H1 (cell line): ENCODE data around the gene KRT35. TPM values are rescaled to one million over a fixed set of nuclear protein-coding genes. Genes with fewer than 3 reads are reported as not detected.

Experiments used
- CTCF ChIA-PET: fragments of 300-600 bp; sonication (Branson Sonifier 250); formaldehyde crosslinking; loops from one replicate; lab custom pipeline; 2021; ENCODE audit not compliant: partially characterized antibody; lab: Charles Lee
- POLR2A ChIA-PET: fragments of 300-600 bp; sonication (Branson Sonifier 250); formaldehyde crosslinking; loops from one replicate; lab custom pipeline; 2021; ENCODE audit warnings: inconsistent platforms; ENCODE audit not compliant: partially characterized antibody; lab: Charles Lee
- DNase-seq, 2 experiments: peaks; one replicate each; pipeline versions ENCODE4 v3.0.0 to v3.0.0-alpha.2; 2010 to 2022; ENCODE audit warnings: low spot score in 2 of 2, low read depth in 1 of 2, mixed read lengths in 1 of 2
- FAIRE-seq: peaks from 2 replicates; lab custom pipeline; 2011; peaks lifted over from hg19 to GRCh38; lab: Jason Lieb, UNC
- H2AFZ ChIP-seq: 2 replicates; pipeline ENCODE4 v1.8.1; 2012; ENCODE audit warnings: low read length, inconsistent platforms
- H2AK5ac ChIP-seq: 2 replicates; pipeline ENCODE4 v1.6.1; 2013; ENCODE audit warnings: low read depth, low read length
- H2BK120ac ChIP-seq: replicated peaks from 2 replicates; pipeline ENCODE3; 2013; ENCODE audit warnings: low read depth, low read length, inconsistent platforms
- H2BK12ac ChIP-seq: 2 replicates; pipeline ENCODE4 v1.6.1; 2013; ENCODE audit warnings: low read depth, low read length
- H2BK15ac ChIP-seq: 2 replicates; pipeline ENCODE4 v1.6.1; 2013; ENCODE audit warnings: low read length
- H2BK20ac ChIP-seq: 2 replicates; pipeline ENCODE4 v1.6.1; 2013; ENCODE audit warnings: low read length
- H2BK5ac ChIP-seq: 2 replicates; pipeline ENCODE4 v1.6.1; 2013; ENCODE audit warnings: low read depth, low read length
- H3K14ac ChIP-seq: 2 replicates; pipeline ENCODE4 v1.6.1; 2013; ENCODE audit warnings: inconsistent platforms; ENCODE audit not compliant: insufficient read length
- H3K18ac ChIP-seq: 2 replicates; pipeline ENCODE4 v1.6.1; 2013; ENCODE audit warnings: low read length; ENCODE audit errors: extremely low read depth
- H3K23ac ChIP-seq: 2 replicates; pipeline ENCODE4 v1.6.1; 2013; ENCODE audit warnings: inconsistent platforms; ENCODE audit not compliant: insufficient read length
- H3K23me2 ChIP-seq: 2 replicates; pipeline ENCODE4 v1.6.1; 2013; ENCODE audit warnings: low read depth, low read length
- H3K27ac ChIP-seq: 2 replicates; pipeline ENCODE4 v1.6.1; 2011; ENCODE audit warnings: low read depth, low read length, inconsistent platforms
- H3K27me3 ChIP-seq, 4 experiments: replicated peaks in 1 of 4; 1 replicate in 1 of 4; 2 replicates in 3 of 4; pipeline versions ENCODE4 v1.6.1 to v1.8.1; 2011 to 2013; ENCODE audit warnings: low read length in 3 of 4, mild to moderate bottlenecking in 3 of 4, inconsistent platforms in 2 of 4, mixed read lengths in 2 of 4, moderate library complexity in 1 of 4; ENCODE audit not compliant: control insufficient read depth in 3 of 4, insufficient read depth in 3 of 4; ENCODE audit errors: extremely low read depth in 1 of 4
- H3K36me3 ChIP-seq, 4 experiments: 2 replicates each; pipeline versions ENCODE4 v1.6.1 to v1.8.1; 2011 to 2013; ENCODE audit warnings: mild to moderate bottlenecking in 4 of 4, low read length in 3 of 4, moderate library complexity in 2 of 4, control low read depth in 1 of 4, inconsistent platforms in 1 of 4; ENCODE audit not compliant: insufficient read depth in 4 of 4, control insufficient read depth in 2 of 4
- H3K4ac ChIP-seq: replicated peaks from 2 replicates; pipeline ENCODE3; 2013; ENCODE audit warnings: low read length, low read depth, mixed read lengths, inconsistent platforms; ENCODE audit not compliant: insufficient read length
- H3K4me1 ChIP-seq, 4 experiments: replicated peaks in 1 of 4; 1 replicate in 1 of 4; 2 replicates in 3 of 4; pipeline versions ENCODE4 v1.6.1 to v1.8.1; 2011 to 2013; ENCODE audit warnings: low read length in 3 of 4, inconsistent platforms in 2 of 4, mixed read lengths in 1 of 4; ENCODE audit not compliant: insufficient read depth in 4 of 4, control insufficient read depth in 3 of 4
- H3K4me2 ChIP-seq, 2 experiments: 2 replicates each; pipeline versions ENCODE4 v1.6.1 to v1.8.1; 2011 to 2013; ENCODE audit warnings: low read depth in 2 of 2, low read length in 2 of 2, control low read depth in 1 of 2, inconsistent platforms in 1 of 2, mild to moderate bottlenecking in 1 of 2; ENCODE audit not compliant: insufficient read depth in 1 of 2
- H3K4me3 ChIP-seq, 4 experiments: fragments of 200-600, 300-600 bp in 1 of 4; sonication (generic), shearing (Covaris generic), sonication (Bioruptor Twin) in 1 of 4; 2 replicates each; pipeline versions ENCODE4 v1.5.1 to v1.8.1; 2011 to 2016; ENCODE audit warnings: low read length in 4 of 4, low read depth in 3 of 4, control low read depth in 2 of 4, inconsistent platforms in 2 of 4, mild to moderate bottlenecking in 2 of 4, mixed read lengths in 1 of 4, moderate library complexity in 1 of 4; ENCODE audit not compliant: insufficient read depth in 2 of 4; ENCODE audit errors: extremely low read depth in 1 of 4
- H3K56ac ChIP-seq: replicated peaks from 2 replicates; pipeline ENCODE3; 2013; ENCODE audit warnings: low read depth, mild to moderate bottlenecking, mixed read lengths, low read length, inconsistent platforms; ENCODE audit not compliant: insufficient read length
- H3K79me1 ChIP-seq: 2 replicates; pipeline ENCODE4 v1.6.1; 2013; ENCODE audit warnings: low read depth, low read length, control low read depth
- H3K79me2 ChIP-seq, 2 experiments: 2 replicates each; pipeline versions ENCODE4 v1.6.1 to v1.8.1; 2012 to 2013; ENCODE audit warnings: low read length in 2 of 2, mild to moderate bottlenecking in 2 of 2, inconsistent platforms in 1 of 2; ENCODE audit not compliant: insufficient read depth in 2 of 2, control insufficient read depth in 1 of 2
- H3K9ac ChIP-seq, 4 experiments: replicated peaks in 1 of 4; 1 replicate in 1 of 4; 2 replicates in 3 of 4; pipeline versions ENCODE4 v1.6.1 to v1.8.1; 2011 to 2013; ENCODE audit warnings: low read depth in 3 of 4, low read length in 3 of 4, control low read depth in 2 of 4, mild to moderate bottlenecking in 2 of 4, moderate library complexity in 2 of 4, inconsistent platforms in 1 of 4; ENCODE audit errors: extremely low read depth in 1 of 4
- H3K9me3 ChIP-seq, 2 experiments: 2 replicates each; pipeline versions ENCODE4 v1.6.1 to v1.8.1; 2012 to 2013; ENCODE audit warnings: mild to moderate bottlenecking in 2 of 2, moderate library complexity in 2 of 2, control low read depth in 1 of 2, inconsistent platforms in 1 of 2, low read depth in 1 of 2, low read length in 1 of 2, mixed read lengths in 1 of 2; ENCODE audit not compliant: insufficient read depth in 2 of 2
- H4K20me1 ChIP-seq, 2 experiments: replicated peaks in 1 of 2; 2 replicates each; pipeline versions ENCODE3 to v1.8.1; 2011 to 2013; ENCODE audit warnings: inconsistent platforms in 2 of 2, low read length in 2 of 2, mild to moderate bottlenecking in 1 of 2; ENCODE audit not compliant: insufficient read depth in 2 of 2, control insufficient read depth in 1 of 2
- H4K5ac ChIP-seq: 2 replicates; pipeline ENCODE4 v1.6.1; 2013; ENCODE audit warnings: low read length, low read depth, mixed read lengths, inconsistent platforms; ENCODE audit not compliant: insufficient read length
- H4K8ac ChIP-seq: 2 replicates; pipeline ENCODE4 v1.8.0; 2013; ENCODE audit warnings: mild to moderate bottlenecking, moderate library complexity, low read length, inconsistent platforms; ENCODE audit not compliant: insufficient read depth; ENCODE audit errors: extremely low read depth
- H4K91ac ChIP-seq: replicated peaks from 2 replicates; pipeline ENCODE3; 2013; ENCODE audit warnings: low read length, mixed read lengths, inconsistent platforms; ENCODE audit not compliant: insufficient read length
- KDM1A ChIP-seq: fragments of 200-600, 300-600 bp; sonication (generic); IDR thresholded peaks from 2 replicates; pipeline ENCODE4 v1.7.1; 2016; ENCODE audit warnings: mild to moderate bottlenecking, low read length, borderline replicate concordance
- NRF1 ChIP-seq: IDR thresholded peaks from 2 replicates; pipeline ENCODE4 v1.6.1; 2011; ENCODE audit warnings: mild to moderate bottlenecking, low read depth, low read length, improper control_type of control experiment
- SIN3A ChIP-seq, 2 experiments: IDR thresholded peaks in 1 of 2; conservative IDR thresholded peaks in 1 of 2; 2 replicates each; pipeline ENCODE4 v1.6.1; 2011 to 2012; ENCODE audit warnings: low read length in 2 of 2, improper control_type of control experiment in 1 of 2, low read depth in 1 of 2, mild to moderate bottlenecking in 1 of 2
- TEAD4 ChIP-seq: IDR thresholded peaks from 2 replicates; pipeline ENCODE4 v1.6.1; 2012; ENCODE audit warnings: low read depth, low read length, inconsistent platforms, mixed read lengths
- WGBS, 2 experiments: shearing (Covaris generic) in 1 of 2; methylation state at CpG; one replicate each; pipeline versions ENCODE4 v1.1.6 to v1.1.7; 2013 to 2015; ENCODE audit warnings: low lambda C conversion rate in 2 of 2, mixed read lengths in 2 of 2, inconsistent platforms in 1 of 2, low coverage in 1 of 2, missing lambda C conversion rate in 1 of 2; ENCODE audit not compliant: insufficient replicate concordance in 2 of 2, insufficient coverage in 1 of 2, insufficient read length in 1 of 2; ENCODE audit errors: extremely low coverage in 1 of 2, missing lambda C conversion rate in 1 of 2; 5-methylcytosine and 5-hydroxymethylcytosine counted together
- polyA plus RNA-seq, 7 experiments: library from polyadenylated mRNA; depleted of rRNA in 3 of 7; stranded (reverse) in 5 of 7; unstranded in 2 of 7; fragments of >200 nt in 5 of 7; fragments of 200-250 nt in 2 of 7; gene quantifications; 1 replicate in 5 of 7; 2 replicates in 1 of 7; 4 replicates in 1 of 7; pipeline versions ENCODE4 v1.2.1 to v1.2.3, GENCODE V29; 2011 to 2013; ENCODE audit warnings: missing spikeins in 2 of 7, mixed read lengths in 2 of 7
- total RNA-seq: library from RNA; stranded (reverse); fragmentation: NEBNext Ultra II Directional; extraction: Animal tissue kit (Norgen Biotek cat#: 25700); gene quantifications from 2 replicates; pipeline ENCODE4 v1.2.1, GENCODE V29; 2021

KRT35 gene
- total and polyA plus RNA-seq, 2 of the 8 experiments (the other 6 are each of a cell fraction or from before 2014, with no cell fraction given): not detected

DNA sequence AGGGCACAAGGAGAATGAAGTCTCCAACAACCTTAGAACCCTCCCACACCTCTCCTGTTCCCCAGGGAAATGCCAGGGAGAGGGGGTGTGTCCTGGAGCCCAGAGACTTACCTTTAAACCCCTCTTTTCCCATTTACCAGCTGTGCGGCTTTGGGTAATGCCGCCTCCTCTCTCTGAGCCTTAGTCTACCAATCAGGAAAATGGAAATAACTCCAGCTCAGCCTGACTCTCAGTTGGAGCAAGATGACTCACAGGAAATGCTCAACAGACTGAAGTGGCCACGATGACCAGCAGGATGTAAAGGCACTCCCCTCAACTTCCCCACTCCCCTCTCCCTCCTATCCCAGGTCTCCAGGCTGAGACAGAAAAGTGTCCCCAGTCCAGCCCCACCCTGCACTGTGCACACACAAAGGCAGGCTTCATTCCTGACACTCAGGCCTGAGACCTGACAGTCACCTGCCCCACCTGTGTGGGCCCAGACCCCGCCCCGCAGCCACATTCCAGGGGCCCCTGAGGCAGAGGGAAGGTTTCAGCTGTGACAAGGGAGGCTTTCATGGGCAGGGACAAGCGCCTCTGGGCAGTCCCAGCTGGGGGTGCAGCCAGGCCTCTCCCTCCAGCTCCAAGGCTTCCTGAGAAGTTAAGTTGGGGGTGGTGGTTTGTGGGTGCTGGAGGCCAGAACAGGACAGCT lies 40.8 kb upstream of the KRT35 start:
- Histone ChIP-seq H3K4me1 (peaks cover 0 to 18% (median 11%) of the 10 kb centered on the region in 4 experiments; a peak in 6 of 7 replicates), H3K18ac (peak overlapping the region; percentile 71; the same call in 1 of the 2 replicates), H3K56ac (no peak overlapping the region), H4K91ac (no peak overlapping the region), H2BK5ac (peak overlapping the region; percentile 81), H2BK12ac (peak overlapping the region; percentile 77; the same call in 1 of the 2 replicates), H2AK5ac (no peak overlapping the region), H2AFZ (no peak overlapping the region), H3K36me3 (peaks cover 12 to 37% (median 19%) of the 10 kb centered on the region in 4 experiments), H2BK15ac (no peak overlapping the region), H4K5ac (no peak overlapping the region)
- WGBS, 2 experiments: 64% methylated on average over 6 of the region's 6 CpGs; no CpG with 5 or more reads in 1 of the 2 experiments
- no peak for FAIRE-seq
- TF ChIP-seq KDM1A (peak; percentile 83; the same call in 1 of the 2 replicates), TEAD4 (peak; percentile 90), NRF1 (no peak), SIN3A (conservative IDR thresholded peaks at IDR 0.05 in 1 of 2, IDR thresholded peaks at IDR 0.05 in 1 of 2; ENCODE audit: low read depth in 1 of 2, low read length in 2 of 2) (peak in 1 of 2 experiments; percentile 51; a peak in 1 of 4 replicates)
- TF ChIP-seq, all 59 proteins: peak for 3
- Histone ChIP-seq H3K9me3 (no peaks in the 10 kb centered on the region), H3K4me3 (no peak overlapping the region), H3K27ac (no peak overlapping the region), H2BK20ac (no peak overlapping the region), H4K20me1 (peaks cover 3 to 10% of the 10 kb centered on the region in 2 experiments), H3K23ac (no peak overlapping the region), H3K9ac (no peak overlapping the region), H3K4ac (no peak overlapping the region), H3K14ac (no peak overlapping the region), H2BK120ac (no peak overlapping the region), H3K27me3 (no peaks in the 10 kb centered on the region), H3K79me2 (peaks cover 0 to 6% of the 10 kb centered on the region in 2 experiments; a peak in 3 of 4 replicates), H3K79me1 (peaks cover 4% of the 10 kb centered on the region; the same call in 1 of the 2 replicates), H3K4me2 (no peak overlapping the region), H4K8ac (no peak overlapping the region), H3K23me2 (peaks cover under 1% of the 10 kb centered on the region; the same call in 1 of the 2 replicates)
- ChIA-PET POLR2A (interaction anchor here (0.6 to 11.0 kb wide), 14 partner anchors 7 to 168 kb away, joined by 3 to 293 read pairs (median 4); partner anchors contain the start of genes KRT19 and KRT35), CTCF (interaction anchor here (0.6 to 4.6 kb wide), 18 partner anchors 11 to 644 kb away, joined by 3 to 34 read pairs (median 4); no protein-coding TSS in a partner anchor)
- DNase-seq: no peak
